Kidney (tissue), 14 donors: Measurements from ENCODE around the gene RHBDD3. TPM values are rescaled to one million over a fixed set of nuclear protein-coding genes. Genes with fewer than 3 reads are reported as not detected.

Source experiments
- DNase-seq, 5 donors: peaks; one replicate each; pipeline ENCODE4 v3.0.0-alpha.2; 2013 to 2020
- FAIRE-seq: peaks from 2 replicates; lab custom pipeline; 2012; peaks lifted over from hg19 to GRCh38; lab: Jason Lieb, UNC
- H3K27ac ChIP-seq, 2 donors: one replicate each; pipeline ENCODE4 v1.7.0; 2013; ENCODE audit warnings: low read depth in 2 of 2, low read length in 2 of 2, inconsistent platforms in 1 of 2
- H3K27me3 ChIP-seq: one replicate; pipeline ENCODE4 v1.7.1; 2013; ENCODE audit warnings: low read length, inconsistent platforms; ENCODE audit not compliant: control insufficient read depth, insufficient read depth
- H3K36me3 ChIP-seq, 3 donors: one replicate each; pipeline versions ENCODE4 v1.7.0 to v1.7.1; 2013; ENCODE audit warnings: low read length in 3 of 3, control low read depth in 1 of 3, inconsistent platforms in 1 of 3; ENCODE audit not compliant: insufficient read depth in 3 of 3, control insufficient read depth in 2 of 3
- H3K4me1 ChIP-seq, 3 donors: one replicate each; pipeline versions ENCODE4 v1.7.0 to v1.7.1; 2013; ENCODE audit warnings: low read length in 3 of 3, inconsistent platforms in 1 of 3, low read depth in 1 of 3; ENCODE audit not compliant: control insufficient read depth in 2 of 3, insufficient read depth in 2 of 3
- H3K4me3 ChIP-seq, 3 donors: one replicate each; pipeline versions ENCODE4 v1.7.0 to v1.8.1; 2013; ENCODE audit warnings: low read length in 3 of 3, control low read depth in 1 of 3, inconsistent platforms in 1 of 3
- H3K9ac ChIP-seq, 3 donors: one replicate each; pipeline versions ENCODE4 v1.7.0 to v1.7.1; 2013; ENCODE audit warnings: low read length in 3 of 3, control low read depth in 1 of 3, inconsistent platforms in 1 of 3
- H3K9me3 ChIP-seq, 3 donors: one replicate each; pipeline versions ENCODE4 v1.7.0 to v1.7.1; 2013; ENCODE audit warnings: low read length in 3 of 3, control low read depth in 1 of 3, inconsistent platforms in 1 of 3; ENCODE audit not compliant: control insufficient read depth in 2 of 3, insufficient read depth in 1 of 3
- intact Hi-C: fragments of 100-400 bp; cut with DNase I; formaldehyde crosslinking; loops from one replicate; pipeline ENCODE4 v1.11.1; 2022
- polyA plus RNA-seq: library from polyadenylated mRNA; stranded (reverse); fragments of 350-450 nt; fragmentation: Illumina TruSeq; extraction: RNeasy Lipid Tissue Mini Kit (QIAGEN cat#74804); gene quantifications from one replicate; pipeline ENCODE4 v1.2.3, GENCODE V29; 2014; ENCODE audit warnings: low read depth, low replicate concordance; ENCODE audit not compliant: insufficient read depth
- total RNA-seq: library from RNA; stranded (reverse); fragmentation: NEBNext Ultra II Directional; extraction: Animal tissue kit (Norgen Biotek cat#: 25700); gene quantifications from one replicate; pipeline ENCODE4 v1.2.1, GENCODE V29; 2021
- TF ChIP-seq, protein P1 (sequence below): IDR thresholded peaks from 3 replicates; pipeline ENCODE4 v1.5.1; 2012; ENCODE audit warnings: mild to moderate bottlenecking, moderate library complexity, borderline replicate concordance; ENCODE audit not compliant: insufficient read depth; ENCODE audit errors: extremely low read depth
- donor health status: control.
- donor health status: control.
- donor health status: control.
- donor health status: control.
- donor health status: control.
- donor health status: DM: yes; HTN: yes; CAD: no.
- donor health status: Normal renal cell carcinoma (clear cell type).

RHBDD3 gene
- total and polyA plus RNA-seq, 2 donors from 2014 or later = 19.2 to 26.3 TPM

- TF ChIP-seq, protein P1, sequence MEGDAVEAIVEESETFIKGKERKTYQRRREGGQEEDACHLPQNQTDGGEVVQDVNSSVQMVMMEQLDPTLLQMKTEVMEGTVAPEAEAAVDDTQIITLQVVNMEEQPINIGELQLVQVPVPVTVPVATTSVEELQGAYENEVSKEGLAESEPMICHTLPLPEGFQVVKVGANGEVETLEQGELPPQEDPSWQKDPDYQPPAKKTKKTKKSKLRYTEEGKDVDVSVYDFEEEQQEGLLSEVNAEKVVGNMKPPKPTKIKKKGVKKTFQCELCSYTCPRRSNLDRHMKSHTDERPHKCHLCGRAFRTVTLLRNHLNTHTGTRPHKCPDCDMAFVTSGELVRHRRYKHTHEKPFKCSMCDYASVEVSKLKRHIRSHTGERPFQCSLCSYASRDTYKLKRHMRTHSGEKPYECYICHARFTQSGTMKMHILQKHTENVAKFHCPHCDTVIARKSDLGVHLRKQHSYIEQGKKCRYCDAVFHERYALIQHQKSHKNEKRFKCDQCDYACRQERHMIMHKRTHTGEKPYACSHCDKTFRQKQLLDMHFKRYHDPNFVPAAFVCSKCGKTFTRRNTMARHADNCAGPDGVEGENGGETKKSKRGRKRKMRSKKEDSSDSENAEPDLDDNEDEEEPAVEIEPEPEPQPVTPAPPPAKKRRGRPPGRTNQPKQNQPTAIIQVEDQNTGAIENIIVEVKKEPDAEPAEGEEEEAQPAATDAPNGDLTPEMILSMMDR = no peak
- peaks cover 0 to 14% (median 7%) of the 10 kb centered on the region in 3 donors for H3K4me1 ChIP-seq
- FAIRE-seq (no peak), DNase-seq (no peak)
- H3K27ac ChIP-seq = no peak overlapping the region
- intact Hi-C loops = no loop called here
- no peak overlapping the region for H3K9ac ChIP-seq
- H3K36me3 ChIP-seq = peaks cover 18 to 38% (median 35%) of the 10 kb centered on the region in 3 donors
- H3K4me3 ChIP-seq = no peak overlapping the region
- no peaks in the 10 kb centered on the region for H3K9me3 ChIP-seq
- no peaks in the 10 kb centered on the region for H3K27me3 ChIP-seq
These were observed 33.2 kb upstream of the RHBDD3 start for GRCh38 chr22:29300807-29301601.

- Histone ChIP-seq H3K27me3 (no peaks in the 10 kb centered on the region), H3K4me3 (no peak overlapping the region), H3K4me1 (peaks cover 0 to 12% (median 4%) of the 10 kb centered on the region in 3 donors), H3K36me3 (peaks cover 18 to 44% (median 41%) of the 10 kb centered on the region in 3 donors), H3K9ac (no peak overlapping the region), H3K27ac (no peak overlapping the region), H3K9me3 (no peaks in the 10 kb centered on the region)
- intact Hi-C loops = no loop called here
- DNase-seq (no peak), FAIRE-seq (no peak)
- TF ChIP-seq, protein P1 = no peak
These were observed 32.7 kb upstream of the RHBDD3 start for GRCh38 chr22:29300467-29300806.

DNA sequence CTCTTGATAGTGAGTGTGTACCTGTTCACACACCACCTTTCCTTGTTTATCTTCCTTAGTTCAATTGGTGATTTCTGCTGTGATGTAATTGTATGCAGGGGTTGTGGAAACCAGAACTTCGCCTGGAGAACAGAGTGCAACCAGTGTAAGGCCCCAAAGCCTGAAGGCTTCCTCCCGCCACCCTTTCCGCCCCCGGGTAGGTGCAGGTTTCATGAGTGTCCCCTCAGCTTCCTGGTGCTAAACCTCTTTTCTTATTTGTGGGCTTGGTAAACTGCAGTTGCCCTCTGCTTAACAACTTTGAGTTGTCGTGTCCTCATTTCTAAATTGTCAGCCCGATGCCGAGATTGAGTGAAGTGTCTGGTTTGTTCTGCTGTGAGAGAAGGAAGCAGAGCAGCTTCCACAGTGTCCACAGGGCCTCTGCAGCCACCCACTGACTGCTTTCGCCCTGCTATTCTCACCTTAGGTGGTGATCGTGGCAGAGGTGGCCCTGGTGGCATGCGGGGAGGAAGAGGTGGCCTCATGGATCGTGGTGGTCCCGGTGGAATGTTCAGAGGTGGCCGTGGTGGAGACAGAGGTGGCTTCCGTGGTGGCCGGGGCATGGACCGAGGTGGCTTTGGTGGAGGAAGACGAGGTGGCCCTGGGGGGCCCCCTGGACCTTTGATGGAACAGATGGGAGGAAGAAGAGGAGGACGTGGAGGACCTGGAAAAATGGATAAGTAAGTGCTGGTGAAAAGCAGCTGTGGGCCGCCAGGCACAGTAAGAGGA lies 31.5 kb upstream of the RHBDD3 start:
- intact Hi-C loops = no loop called here

More for the DNA sequence above, 31.5 kb upstream of the RHBDD3 start:
- DNase-seq (no peak), FAIRE-seq (no peak)
- H3K4me3 ChIP-seq = no peak overlapping the region
- H3K27me3 ChIP-seq = no peaks in the 10 kb centered on the region
- H3K4me1 ChIP-seq = peaks cover 0 to 12% (median 4%) of the 10 kb centered on the region in 3 donors
- no peaks in the 10 kb centered on the region for H3K9me3 ChIP-seq
- H3K36me3 ChIP-seq = peaks cover 18 to 51% (median 43%) of the 10 kb centered on the region in 3 donors
- no peak overlapping the region for H3K27ac ChIP-seq
- H3K9ac ChIP-seq = no peak overlapping the region
- TF ChIP-seq, protein P1 = no peak
